Natural killer cell (primary cell): ENCODE results near the gene PCDHB6. TPM values are rescaled to one million over a fixed set of nuclear protein-coding genes. Genes with fewer than 3 reads are reported as not detected.
"Not testable (repeated sequence)": the region's sequence is repeated elsewhere in the genome, so short reads cannot be mapped to it uniquely, and the experiment has no call there.

Source experiments
- ATAC-seq, 3 donors: fragments of 150-1000 bp in 2 of 3; fragments of 200-7000 bp in 1 of 3; cut with Tn5 transposase; 1 replicate in 1 of 3; 2 replicates in 2 of 3; pipeline ENCODE4 v1.10.0; 2021; ENCODE audit warnings: mild to moderate bottlenecking in 2 of 3, moderate library complexity in 2 of 3
- DNase-seq, 2 donors: peaks; one replicate each; pipeline versions ENCODE4 v3.0.0 to v3.0.0-alpha.2; 2013 to 2021; ENCODE audit warnings: mixed read lengths in 1 of 2
- H3K27ac ChIP-seq: one replicate; pipeline ENCODE4 v1.5.1; 2013; ENCODE audit warnings: mild to moderate bottlenecking, low read length
- H3K27me3 ChIP-seq: one replicate; pipeline ENCODE4 v1.6.1; 2013; ENCODE audit warnings: low read length; ENCODE audit not compliant: control insufficient read depth, insufficient read depth
- H3K36me3 ChIP-seq: one replicate; pipeline ENCODE4 v1.6.1; 2013; ENCODE audit warnings: low read length; ENCODE audit not compliant: control insufficient read depth, insufficient read depth
- H3K4me1 ChIP-seq: one replicate; pipeline ENCODE4 v1.6.1; 2013; ENCODE audit warnings: low read length; ENCODE audit not compliant: control insufficient read depth, insufficient read depth
- H3K4me3 ChIP-seq: one replicate; pipeline ENCODE4 v1.5.1; 2013; ENCODE audit warnings: low read length
- H3K9me3 ChIP-seq: one replicate; pipeline ENCODE4 v1.6.1; 2013; ENCODE audit warnings: low read length; ENCODE audit not compliant: control insufficient read depth, insufficient read depth
- H3K27ac Mint-ChIP-seq, 2 donors: one replicate each; pipeline ENCODE4 v1.8.0; 2022; ENCODE audit warnings: mild to moderate bottlenecking in 2 of 2, mixed read lengths in 2 of 2, moderate library complexity in 1 of 2
- H3K27me3 Mint-ChIP-seq, 2 donors: one replicate each; pipeline ENCODE4 v1.8.0; 2022; ENCODE audit warnings: low read depth in 2 of 2, mixed read lengths in 2 of 2
- H3K36me3 Mint-ChIP-seq: one replicate; pipeline ENCODE4 v1.8.0; 2022; ENCODE audit warnings: mixed read lengths
- H3K4me1 Mint-ChIP-seq, 2 donors: one replicate each; pipeline ENCODE4 v1.8.0; 2022; ENCODE audit warnings: mixed read lengths in 2 of 2
- H3K4me3 Mint-ChIP-seq: one replicate; pipeline ENCODE4 v1.8.0; 2022; ENCODE audit warnings: mild to moderate bottlenecking, moderate library complexity, mixed read lengths
- H3K9me3 Mint-ChIP-seq, 2 donors: one replicate each; pipeline ENCODE4 v1.8.0; 2022; ENCODE audit warnings: mixed read lengths in 2 of 2
- CTCF ChIP-seq: fragments of 200-600 bp; IDR thresholded peaks from one replicate; pipeline ENCODE4 v1.8.0; 2022; ENCODE audit warnings: antibody characterized with exemption
- WGBS: methylation state at CpG from one replicate; pipeline ENCODE4 v1.1.7; 2013; ENCODE audit warnings: missing lambda C conversion rate; ENCODE audit not compliant: insufficient coverage; 5-methylcytosine and 5-hydroxymethylcytosine counted together
- intact Hi-C: fragments of 100-400 bp; cut with micrococcal nuclease; formaldehyde crosslinking; loops from one replicate; pipeline ENCODE4 v1.14.2; 2022
- total RNA-seq, 4 donors: library from RNA; stranded (reverse); fragments of 120-200 nt in 1 of 4; gene quantifications; one replicate each; pipeline versions ENCODE4 v1.2.3 to v1.2.4, GENCODE V29; 2013 to 2022

PCDHB6 gene
- total RNA-seq, 3 donors from 2014 or later (not counting 1 experiment from before 2014, with no cell fraction given): not detected

- H3K4me3 ChIP-seq: no peak overlapping the region
- Mint-ChIP-seq H3K36me3 (peaks cover 16% of the 10 kb centered on the region), H3K27me3 (peaks cover 0 to 10% of the 10 kb centered on the region in 2 donors), H3K4me1 (peaks cover 0 to 4% of the 10 kb centered on the region in 2 donors), H3K9me3 (peaks cover 3 to 8% of the 10 kb centered on the region in 2 donors), H3K27ac (no peak overlapping the region), H3K4me3 (no peak overlapping the region)
- intact Hi-C loops: no loop called here
- H3K4me1 ChIP-seq: no peaks in the 10 kb centered on the region
- H3K27me3 ChIP-seq: peaks cover 4% of the 10 kb centered on the region
- DNase-seq (no peak), ATAC-seq (no peak)
- WGBS: 48% methylated on average over 33 of the region's 33 CpGs
- H3K36me3 ChIP-seq: no peaks in the 10 kb centered on the region
- H3K27ac ChIP-seq: no peak overlapping the region
- H3K9me3 ChIP-seq: peaks cover 4% of the 10 kb centered on the region
- TF ChIP-seq CTCF: no peak
These were observed 551 bp downstream of the PCDHB6 start for GRCh38 chr5:141150224-141150992.

- 43% methylated on average over 13 of the region's 13 CpGs for WGBS
- peaks cover 0 to 13% of the 10 kb centered on the region in 2 donors for H3K27me3 Mint-ChIP-seq
- Histone ChIP-seq H3K9me3 (peaks cover 8% of the 10 kb centered on the region), H3K36me3 (no peaks in the 10 kb centered on the region), H3K27ac (no peak overlapping the region), H3K27me3 (peaks cover 4% of the 10 kb centered on the region), H3K4me3 (no peak overlapping the region), H3K4me1 (no peaks in the 10 kb centered on the region)
- no peak overlapping the region for H3K27ac Mint-ChIP-seq
- intact Hi-C loops: no loop called here
- peaks cover 3 to 8% of the 10 kb centered on the region in 2 donors for H3K9me3 Mint-ChIP-seq
- TF ChIP-seq CTCF: no peak
- no peak for DNase-seq
- no peak for ATAC-seq
- no peak overlapping the region for H3K4me3 Mint-ChIP-seq
- H3K36me3 Mint-ChIP-seq: peaks cover 20% of the 10 kb centered on the region
- H3K4me1 Mint-ChIP-seq: peaks cover 0 to 4% of the 10 kb centered on the region in 2 donors
These were observed 1.1 kb downstream of the PCDHB6 start for GRCh38 chr5:141150993-141151325.

- H3K9me3 ChIP-seq: peaks cover 12% of the 10 kb centered on the region
- H3K36me3 ChIP-seq, H3K27me3 ChIP-seq, ATAC-seq, H3K4me1 Mint-ChIP-seq, H3K27ac Mint-ChIP-seq, H3K4me3 ChIP-seq, intact Hi-C loops, DNase-seq, H3K4me1 ChIP-seq, H3K9me3 Mint-ChIP-seq, H3K27ac ChIP-seq, H3K4me3 Mint-ChIP-seq: not testable (repeated sequence)
- peaks cover 0 to 20% of the 10 kb centered on the region in 2 donors for H3K27me3 Mint-ChIP-seq
- peaks cover 26% of the 10 kb centered on the region for H3K36me3 Mint-ChIP-seq
- WGBS: 42% methylated on average over 30 of the region's 41 CpGs
These were observed 1.8 kb downstream of the PCDHB6 start for GRCh38 chr5:141151632-141152031.

- H3K27ac ChIP-seq, H3K9me3 Mint-ChIP-seq, H3K4me3 ChIP-seq, H3K27ac Mint-ChIP-seq, H3K4me3 Mint-ChIP-seq, DNase-seq, H3K4me1 ChIP-seq, H3K4me1 Mint-ChIP-seq, ATAC-seq, intact Hi-C loops, H3K36me3 ChIP-seq, H3K27me3 ChIP-seq: not testable (repeated sequence)
- peaks cover 16% of the 10 kb centered on the region for H3K9me3 ChIP-seq
- 38% methylated on average over 33 of the region's 36 CpGs for WGBS
- Mint-ChIP-seq H3K36me3 (peaks cover 30% of the 10 kb centered on the region), H3K27me3 (peaks cover 0 to 22% of the 10 kb centered on the region in 2 donors)
These were observed 2.2 kb downstream of the PCDHB6 start for GRCh38 chr5:141152096-141152495.
